K562 (cell line): ENCODE measurements around the gene SRPK2. TPM values are rescaled to one million over a fixed set of nuclear protein-coding genes. Genes with fewer than 3 reads are reported as not detected.

ENCODE experiments used
- FOSL1 ChIP-seq: fragments of 200-800 bp; sonication (Bioruptor generic); conservative IDR thresholded peaks from 2 replicates; pipeline ENCODE4 v1.6.1; 2016; ENCODE audit warnings: missing genetic modification characterization, missing compliant biosample characterization
- MYBL2 ChIP-seq, 2 experiments: fragments of 450-650 bp in 1 of 2; sonication (generic) in 1 of 2; formaldehyde crosslinking in 1 of 2; IDR thresholded peaks; 2 replicates each; pipeline versions ENCODE4 v1.6.1 to v1.8.1; 2017 to 2022; ENCODE audit warnings: borderline replicate concordance in 1 of 2, inconsistent platforms in 1 of 2, low read depth in 1 of 2, mild to moderate bottlenecking in 1 of 2, missing genetic modification reagents in 1 of 2, moderate library complexity in 1 of 2
- SP1 ChIP-seq: sonication (generic); formaldehyde crosslinking; IDR thresholded peaks from 2 replicates; pipeline ENCODE4 v1.8.1; 2022; ENCODE audit warnings: mild to moderate bottlenecking, missing genetic modification reagents
- ZNF695 ChIP-seq: fragments of 450-650 bp; formaldehyde crosslinking; IDR thresholded peaks from 2 replicates; pipeline ENCODE4 v1.4.0; 2020; ENCODE audit warnings: mild to moderate bottlenecking, moderate library complexity
- polyA plus RNA-seq, 8 experiments: library from polyadenylated mRNA; depleted of rRNA in 4 of 8; stranded (reverse) in 5 of 8; unstranded in 3 of 8; fragments of >200 nt; fragmentation: Nextera tagmentation in 2 of 8; fragmentation: Illumina TruSeq in 1 of 8; extraction: Ambion mirVana in 2 of 8; extraction: Trizol in 1 of 8; gene quantifications; 2 replicates each; pipeline versions ENCODE4 v1.2.1 to v1.2.3, GENCODE V29; 2011 to 2014; ENCODE audit warnings: inconsistent platforms in 1 of 8, missing spikeins in 1 of 8
- total RNA-seq, 7 experiments: library from RNA; depleted of rRNA in 6 of 7; stranded (reverse); fragments of >200 nt in 6 of 7; fragmentation: Illumina TruSeq in 2 of 7; extraction: Trizol in 2 of 7; gene quantifications; 2 replicates each; pipeline versions ENCODE4 v1.2.1 to v1.2.3, GENCODE V29; 2011 to 2021; ENCODE audit warnings: low replicate concordance in 1 of 7
- TF ChIP-seq, protein P1 (sequence below): sonication (generic); formaldehyde crosslinking; IDR thresholded peaks from 2 replicates; pipeline ENCODE4 v1.8.0; 2023; ENCODE audit warnings: missing genetic modification reagents, mild to moderate bottlenecking, borderline replicate concordance
- TF ChIP-seq, protein P2 (sequence below): fragments of 250-450 bp; sonication (Bioruptor Pico); IDR thresholded peaks from 2 replicates; pipeline ENCODE4 v1.8.0; 2022; ENCODE audit warnings: moderate library complexity, mild to moderate bottlenecking, inconsistent platforms
- TF ChIP-seq, protein P3 (sequence below), 3 experiments: fragments of 200-800 bp in 1 of 3; fragments of 250-450 bp in 1 of 3; fragments of 450-650 bp in 1 of 3; sonication (Bioruptor Pico) in 1 of 3; sonication (Bioruptor generic) in 1 of 3; formaldehyde crosslinking in 1 of 3; IDR thresholded peaks; 2 replicates each; pipeline versions ENCODE4 v1.6.1 to v1.8.0; 2016 to 2022; ENCODE audit warnings: mild to moderate bottlenecking in 2 of 3, missing genetic modification characterization in 2 of 3, missing compliant biosample characterization in 1 of 3, moderate library complexity in 1 of 3

The SRPK2 gene
- total and polyA plus RNA-seq, 9 of the 15 experiments (the other 6 are each of a cell fraction or from before 2014, with no cell fraction given): 21.5 to 44.7 (median 33.3) TPM

DNA sequence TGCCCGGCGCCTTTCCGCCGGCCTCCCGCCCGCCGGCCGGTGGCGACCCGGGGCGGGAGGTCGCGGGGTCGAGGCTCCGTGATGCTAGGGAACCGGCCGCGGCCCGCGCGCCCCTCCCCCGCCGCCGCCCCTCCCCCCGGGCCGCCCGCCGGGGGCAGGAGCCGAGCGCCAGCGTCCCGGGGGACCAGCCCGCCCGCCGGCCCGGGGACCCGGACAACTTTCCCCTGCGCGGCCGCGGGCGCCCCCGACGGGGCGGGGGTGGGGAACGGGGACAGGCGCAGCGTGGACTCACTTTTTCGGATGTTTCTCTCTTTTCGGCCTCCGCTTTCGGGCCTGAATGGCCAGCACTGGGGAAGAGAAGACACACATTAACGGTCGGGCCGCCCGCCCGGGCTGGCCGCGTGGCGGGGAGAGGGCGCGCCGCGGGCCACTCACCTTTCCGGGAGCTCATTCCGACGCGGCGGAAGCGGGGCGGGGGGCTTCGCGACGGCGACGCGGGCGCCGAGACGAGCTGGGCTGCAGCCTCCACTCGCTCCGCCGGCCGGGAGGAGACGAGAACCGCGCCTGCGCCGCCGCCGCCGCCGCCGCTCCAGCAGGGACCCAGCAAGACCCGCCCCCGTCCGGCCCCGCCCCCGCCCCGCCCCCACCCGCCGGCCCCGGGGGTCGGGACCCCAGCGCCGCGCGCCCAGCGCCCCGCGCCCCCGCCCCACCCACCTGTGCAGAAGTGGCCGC is at the start of gene SRPK2 (continued):
- TF ChIP-seq, protein P1, sequence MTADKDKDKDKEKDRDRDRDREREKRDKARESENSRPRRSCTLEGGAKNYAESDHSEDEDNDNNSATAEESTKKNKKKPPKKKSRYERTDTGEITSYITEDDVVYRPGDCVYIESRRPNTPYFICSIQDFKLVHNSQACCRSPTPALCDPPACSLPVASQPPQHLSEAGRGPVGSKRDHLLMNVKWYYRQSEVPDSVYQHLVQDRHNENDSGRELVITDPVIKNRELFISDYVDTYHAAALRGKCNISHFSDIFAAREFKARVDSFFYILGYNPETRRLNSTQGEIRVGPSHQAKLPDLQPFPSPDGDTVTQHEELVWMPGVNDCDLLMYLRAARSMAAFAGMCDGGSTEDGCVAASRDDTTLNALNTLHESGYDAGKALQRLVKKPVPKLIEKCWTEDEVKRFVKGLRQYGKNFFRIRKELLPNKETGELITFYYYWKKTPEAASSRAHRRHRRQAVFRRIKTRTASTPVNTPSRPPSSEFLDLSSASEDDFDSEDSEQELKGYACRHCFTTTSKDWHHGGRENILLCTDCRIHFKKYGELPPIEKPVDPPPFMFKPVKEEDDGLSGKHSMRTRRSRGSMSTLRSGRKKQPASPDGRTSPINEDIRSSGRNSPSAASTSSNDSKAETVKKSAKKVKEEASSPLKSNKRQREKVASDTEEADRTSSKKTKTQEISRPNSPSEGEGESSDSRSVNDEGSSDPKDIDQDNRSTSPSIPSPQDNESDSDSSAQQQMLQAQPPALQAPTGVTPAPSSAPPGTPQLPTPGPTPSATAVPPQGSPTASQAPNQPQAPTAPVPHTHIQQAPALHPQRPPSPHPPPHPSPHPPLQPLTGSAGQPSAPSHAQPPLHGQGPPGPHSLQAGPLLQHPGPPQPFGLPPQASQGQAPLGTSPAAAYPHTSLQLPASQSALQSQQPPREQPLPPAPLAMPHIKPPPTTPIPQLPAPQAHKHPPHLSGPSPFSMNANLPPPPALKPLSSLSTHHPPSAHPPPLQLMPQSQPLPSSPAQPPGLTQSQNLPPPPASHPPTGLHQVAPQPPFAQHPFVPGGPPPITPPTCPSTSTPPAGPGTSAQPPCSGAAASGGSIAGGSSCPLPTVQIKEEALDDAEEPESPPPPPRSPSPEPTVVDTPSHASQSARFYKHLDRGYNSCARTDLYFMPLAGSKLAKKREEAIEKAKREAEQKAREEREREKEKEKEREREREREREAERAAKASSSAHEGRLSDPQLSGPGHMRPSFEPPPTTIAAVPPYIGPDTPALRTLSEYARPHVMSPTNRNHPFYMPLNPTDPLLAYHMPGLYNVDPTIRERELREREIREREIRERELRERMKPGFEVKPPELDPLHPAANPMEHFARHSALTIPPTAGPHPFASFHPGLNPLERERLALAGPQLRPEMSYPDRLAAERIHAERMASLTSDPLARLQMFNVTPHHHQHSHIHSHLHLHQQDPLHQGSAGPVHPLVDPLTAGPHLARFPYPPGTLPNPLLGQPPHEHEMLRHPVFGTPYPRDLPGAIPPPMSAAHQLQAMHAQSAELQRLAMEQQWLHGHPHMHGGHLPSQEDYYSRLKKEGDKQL (CRISPR knock-in tag): no peak
- TF ChIP-seq FOSL1 (tag) (no peak), ZNF695 (no peak), MYBL2 (IDR thresholded peaks at IDR 0.05; ENCODE audit: low read depth) (no peak), MYBL2 (CRISPR knock-in tag; IDR thresholded peaks at IDR 0.05; ENCODE audit: borderline replicate concordance) (no peak), SP1 (CRISPR knock-in tag) (no peak)
- TF ChIP-seq, protein P2, sequence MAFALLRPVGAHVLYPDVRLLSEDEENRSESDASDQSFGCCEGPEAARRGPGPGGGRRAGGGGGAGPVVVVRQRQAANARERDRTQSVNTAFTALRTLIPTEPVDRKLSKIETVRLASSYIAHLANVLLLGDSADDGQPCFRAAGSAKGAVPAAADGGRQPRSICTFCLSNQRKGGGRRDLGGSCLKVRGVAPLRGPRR: no peak
- TF ChIP-seq, protein P3, sequence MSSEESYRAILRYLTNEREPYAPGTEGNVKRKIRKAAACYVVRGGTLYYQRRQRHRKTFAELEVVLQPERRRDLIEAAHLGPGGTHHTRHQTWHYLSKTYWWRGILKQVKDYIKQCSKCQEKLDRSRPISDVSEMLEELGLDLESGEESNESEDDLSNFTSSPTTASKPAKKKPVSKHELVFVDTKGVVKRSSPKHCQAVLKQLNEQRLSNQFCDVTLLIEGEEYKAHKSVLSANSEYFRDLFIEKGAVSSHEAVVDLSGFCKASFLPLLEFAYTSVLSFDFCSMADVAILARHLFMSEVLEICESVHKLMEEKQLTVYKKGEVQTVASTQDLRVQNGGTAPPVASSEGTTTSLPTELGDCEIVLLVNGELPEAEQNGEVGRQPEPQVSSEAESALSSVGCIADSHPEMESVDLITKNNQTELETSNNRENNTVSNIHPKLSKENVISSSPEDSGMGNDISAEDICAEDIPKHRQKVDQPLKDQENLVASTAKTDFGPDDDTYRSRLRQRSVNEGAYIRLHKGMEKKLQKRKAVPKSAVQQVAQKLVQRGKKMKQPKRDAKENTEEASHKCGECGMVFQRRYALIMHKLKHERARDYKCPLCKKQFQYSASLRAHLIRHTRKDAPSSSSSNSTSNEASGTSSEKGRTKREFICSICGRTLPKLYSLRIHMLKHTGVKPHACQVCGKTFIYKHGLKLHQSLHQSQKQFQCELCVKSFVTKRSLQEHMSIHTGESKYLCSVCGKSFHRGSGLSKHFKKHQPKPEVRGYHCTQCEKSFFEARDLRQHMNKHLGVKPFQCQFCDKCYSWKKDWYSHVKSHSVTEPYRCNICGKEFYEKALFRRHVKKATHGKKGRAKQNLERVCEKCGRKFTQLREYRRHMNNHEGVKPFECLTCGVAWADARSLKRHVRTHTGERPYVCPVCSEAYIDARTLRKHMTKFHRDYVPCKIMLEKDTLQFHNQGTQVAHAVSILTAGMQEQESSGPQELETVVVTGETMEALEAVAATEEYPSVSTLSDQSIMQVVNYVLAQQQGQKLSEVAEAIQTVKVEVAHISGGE (CRISPR knock-in tag; IDR thresholded peaks at IDR 0.05): peak in 1 of 3 experiments; percentile 67; a peak in 2 of 6 replicates
